T-helper 2 cell (primary cell): ENCODE measurements around the gene PDP2.
A peak's percentile ranks its signal among the peaks of the same experiment; 100 is the strongest.
"Not testable (repeated sequence)": the region's sequence is repeated elsewhere in the genome, so short reads cannot be mapped to it uniquely, and the experiment has no call there.

Experiments
- DNase-seq, 5 experiments: peaks; one replicate each; pipeline versions ENCODE4 v3.0.0 to v3.0.0-alpha.2; 2012 to 2022

PDP2 gene

DNA sequence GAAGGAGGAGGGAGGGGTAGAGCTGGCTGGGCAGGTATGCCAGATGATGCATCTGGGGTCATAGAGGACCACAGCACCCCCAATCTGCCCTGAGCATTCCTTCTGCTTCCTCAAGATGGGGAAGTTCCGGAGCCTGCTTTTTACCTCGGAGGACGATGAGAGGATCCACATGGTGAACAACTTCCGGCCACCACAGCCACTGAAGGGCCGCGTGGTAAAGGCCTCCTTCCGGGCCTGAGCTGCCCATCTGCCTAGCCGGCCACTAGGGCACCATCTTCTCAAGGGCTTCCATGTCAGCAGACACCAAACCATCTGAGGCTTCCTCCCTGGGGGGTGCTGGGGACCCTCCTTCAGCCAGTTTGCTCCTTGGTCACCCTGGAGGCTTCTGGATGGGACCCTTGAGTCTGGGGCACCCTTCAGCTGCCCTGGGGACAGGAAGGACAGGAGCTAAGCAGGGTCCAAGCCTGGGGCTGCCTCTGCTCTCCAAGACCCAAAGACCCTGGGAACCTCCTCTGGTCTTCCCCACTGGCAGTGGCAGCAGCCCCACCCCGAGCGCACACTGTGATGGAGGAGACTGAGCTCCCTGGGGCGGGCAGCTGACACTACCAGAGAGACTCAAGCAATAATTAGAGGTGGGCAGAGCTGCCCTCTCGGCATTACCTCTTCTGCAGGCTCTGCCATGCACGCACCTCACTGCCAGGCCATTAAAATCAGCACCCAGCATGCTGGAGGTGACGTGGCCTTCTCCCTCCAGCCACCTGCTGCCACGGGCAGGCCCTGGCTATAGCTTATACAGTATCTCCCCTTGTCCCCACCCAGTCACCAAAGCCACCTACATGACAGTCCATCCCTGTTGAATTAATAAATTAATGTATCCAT, 26.8 kb upstream of the PDP2 start:
- no peak for DNase-seq

- no peak for DNase-seq
Measured at GRCh38 chr16:66856184-66856730, 24.1 kb upstream of the PDP2 start.

DNA sequence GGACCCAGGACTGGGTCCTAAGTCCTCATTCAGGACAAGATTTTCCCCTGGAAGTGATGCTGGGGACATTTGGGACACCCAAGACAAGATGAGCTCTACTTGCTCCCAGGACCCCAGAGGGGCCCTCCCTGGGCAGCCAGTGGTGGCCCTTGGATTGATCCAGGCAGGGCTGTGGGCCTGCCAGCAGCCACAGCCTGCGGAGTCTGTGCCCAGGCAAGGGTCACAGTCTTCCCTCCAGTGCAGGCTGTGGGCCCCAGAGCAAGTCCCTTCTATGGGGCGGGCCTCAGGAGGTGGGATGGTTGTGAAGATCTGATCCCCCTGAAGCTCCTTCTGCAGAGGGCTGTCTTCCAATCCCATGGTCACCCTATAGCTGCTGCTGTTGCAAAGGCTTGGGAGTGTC, 23.5 kb upstream of the PDP2 start:
- DNase-seq = no peak

DNA sequence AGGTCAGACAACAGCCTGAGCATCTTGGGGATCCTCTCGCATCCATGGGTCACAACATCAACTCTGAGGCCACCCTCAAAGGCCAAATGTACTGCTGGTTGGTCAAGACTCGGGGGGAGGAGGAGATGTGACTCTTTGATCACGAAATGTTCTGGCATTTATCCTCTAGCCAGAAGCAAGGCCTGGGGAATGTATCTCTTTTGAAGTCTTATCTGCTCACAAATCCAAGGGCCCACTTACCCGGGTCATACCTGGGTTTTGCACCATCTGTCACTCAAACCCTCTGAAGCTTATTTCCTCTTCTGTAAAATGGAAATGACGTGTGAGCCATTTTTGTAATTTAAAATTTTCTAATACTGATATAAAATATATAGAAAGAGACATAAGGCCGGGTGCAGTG, 22.9 kb upstream of the PDP2 start:
- DNase-seq = no peak

DNA sequence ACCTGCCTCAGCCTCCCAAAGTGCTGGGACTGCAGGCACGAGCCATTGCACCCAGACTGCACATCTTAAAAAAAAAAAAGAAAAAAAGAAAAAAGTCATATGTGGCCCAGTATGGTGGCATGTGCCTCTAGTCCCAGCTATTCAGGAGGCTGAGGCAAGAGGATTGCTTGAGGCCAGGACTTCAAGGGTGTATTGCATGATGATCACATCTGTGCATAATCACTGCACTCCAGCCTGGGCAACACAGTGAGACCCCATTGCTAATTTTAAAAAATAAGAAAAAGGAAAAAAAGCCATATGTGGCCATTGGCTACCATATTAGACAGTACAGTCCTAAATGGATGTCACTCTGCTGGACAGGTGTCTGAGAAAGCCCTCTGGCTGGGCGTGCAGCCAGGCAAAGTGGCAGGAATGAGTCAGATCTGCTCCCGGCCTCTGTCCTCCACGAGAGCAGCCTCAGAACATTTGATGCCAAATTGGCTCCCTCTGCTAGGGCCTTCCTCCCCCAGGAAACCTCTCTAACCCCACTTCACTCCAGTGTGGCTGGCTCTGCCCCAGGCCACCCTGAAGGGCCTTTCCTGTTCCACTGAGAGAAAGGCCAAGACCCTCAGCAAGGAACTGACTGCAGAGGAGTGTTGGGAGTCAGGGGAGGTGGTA, 21.4 kb upstream of the PDP2 start:
- DNase-seq = no peak

DNA sequence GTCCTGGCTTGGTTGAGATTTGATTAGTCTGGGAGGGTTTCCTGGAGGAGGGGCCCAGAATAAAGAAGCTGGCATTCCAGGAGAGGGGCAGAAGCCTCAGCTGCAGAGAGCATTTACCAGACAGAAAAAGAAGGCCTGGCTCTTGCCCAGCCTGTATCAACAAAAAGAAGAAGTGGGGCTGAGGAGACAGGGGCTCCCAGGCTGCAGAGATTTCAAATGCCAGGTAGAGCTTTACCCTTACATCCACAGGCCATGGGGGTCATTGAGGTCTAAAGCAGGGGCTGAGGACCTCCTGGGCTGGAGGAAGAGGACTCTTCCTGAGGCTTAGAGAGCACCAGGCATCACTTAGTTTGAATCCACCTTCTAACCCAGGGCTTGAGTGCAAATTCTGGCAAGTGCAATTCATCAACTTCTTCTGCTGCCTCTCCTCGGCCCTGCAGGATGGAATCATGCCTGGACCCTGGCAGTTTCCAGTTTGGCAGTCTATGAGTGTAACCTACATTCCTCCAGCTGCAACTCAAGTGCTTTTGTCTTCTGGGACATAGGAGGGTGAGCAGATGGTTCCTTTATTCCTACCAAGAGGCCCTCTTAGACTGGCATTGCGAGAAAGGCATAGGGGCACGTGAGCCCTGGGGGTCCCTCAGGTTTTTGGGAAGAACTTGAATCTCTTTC, 20.8 kb upstream of the PDP2 start:
- no peak for DNase-seq

- DNase-seq = no peak
Measured at GRCh38 chr16:66862023-66862520, 18.2 kb upstream of the PDP2 start.

DNA sequence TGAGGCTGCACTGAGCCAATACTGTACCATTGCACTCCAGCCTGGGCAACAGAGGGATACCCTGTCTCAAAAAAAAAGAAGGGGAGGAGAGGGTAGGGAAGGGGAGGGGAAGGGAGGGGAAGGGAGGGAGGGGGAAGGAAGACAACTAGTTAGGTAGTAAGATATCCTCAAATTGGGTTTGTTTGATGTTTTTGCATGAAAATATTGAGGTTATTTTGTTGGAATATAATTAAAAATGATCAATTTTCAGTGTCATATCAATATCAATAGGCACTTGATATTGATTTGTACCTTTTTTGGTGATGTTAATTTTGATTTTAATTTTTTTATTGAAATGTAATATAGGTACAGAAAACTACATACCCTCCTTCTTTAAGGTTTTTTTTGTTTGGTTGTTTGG, 16.6 kb upstream of the PDP2 start:
- DNase-seq = no peak

GRCh38 chr16:66869424-66869823, 10.9 kb upstream of the PDP2 start:
- no peak for DNase-seq

DNA sequence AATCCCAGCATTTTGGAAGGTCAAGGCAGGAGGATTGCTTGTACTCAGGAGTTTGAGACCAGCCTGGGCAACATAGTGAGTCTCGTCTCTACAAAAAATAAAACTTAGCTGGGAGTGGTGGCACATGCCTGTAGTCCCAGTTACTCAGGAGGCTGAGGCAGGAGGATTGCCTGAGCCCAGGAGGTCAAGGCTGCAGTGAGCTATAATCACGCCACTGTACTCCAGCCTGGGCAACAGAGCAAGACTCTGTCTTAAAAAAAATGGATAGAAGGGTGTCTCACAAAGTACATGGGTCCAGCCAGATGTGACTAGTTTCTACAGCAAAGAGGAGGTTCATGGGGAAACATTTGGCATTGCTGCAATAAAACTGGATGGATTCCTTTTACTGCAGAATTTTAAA, 9.0 kb upstream of the PDP2 start:
- not testable (repeated sequence) for DNase-seq

GRCh38 chr16:66871840-66872239, 8.5 kb upstream of the PDP2 start:
- no peak for DNase-seq

- no peak for DNase-seq
Measured at GRCh38 chr16:66872559-66872942, 7.8 kb upstream of the PDP2 start.

DNA sequence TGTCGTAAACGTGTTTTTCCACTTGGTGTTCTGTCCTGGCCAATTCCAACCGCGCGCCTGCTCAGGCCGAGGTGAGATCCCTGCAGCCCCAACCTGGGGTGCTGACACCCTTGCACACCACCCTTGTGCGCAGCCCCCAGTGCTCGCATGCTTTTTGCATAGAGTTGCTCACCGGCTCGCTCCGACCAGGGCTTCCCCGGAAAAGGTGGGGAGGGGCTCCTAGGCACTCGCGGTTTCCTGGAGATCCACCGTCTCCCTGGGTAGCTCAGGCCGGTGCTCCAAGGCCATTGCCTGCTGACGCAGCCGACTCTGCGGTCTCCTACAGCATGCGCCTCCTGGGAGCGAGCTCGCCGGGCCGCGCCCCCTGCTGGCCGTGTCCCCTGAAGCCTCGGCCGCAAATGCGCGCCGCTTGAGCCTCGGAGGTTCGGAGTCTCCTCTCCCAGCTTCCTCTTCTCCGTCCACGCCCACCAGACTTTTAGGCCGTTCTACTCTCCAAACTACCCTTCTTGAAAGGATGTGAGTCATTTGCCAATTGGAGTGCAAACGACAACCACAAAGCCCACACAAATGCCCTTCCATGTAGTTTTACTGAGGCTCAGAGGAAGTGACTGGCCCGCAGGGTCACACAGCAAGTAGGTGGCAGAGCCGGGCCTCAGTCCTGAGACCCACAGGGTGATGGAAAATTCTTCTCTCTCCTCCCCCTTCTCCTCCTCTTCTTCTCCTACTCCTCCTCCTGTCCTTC, 7.2 kb upstream of the PDP2 start:
- DNase-seq = peak; percentile 69 to 98 (median 83)

GRCh38 chr16:66873685-66874055, 6.6 kb upstream of the PDP2 start:
- DNase-seq = no peak

GRCh38 chr16:66874079-66874775, 6.1 kb upstream of the PDP2 start:
- DNase-seq = peak in 1 of 5 experiments; percentile 72

DNA sequence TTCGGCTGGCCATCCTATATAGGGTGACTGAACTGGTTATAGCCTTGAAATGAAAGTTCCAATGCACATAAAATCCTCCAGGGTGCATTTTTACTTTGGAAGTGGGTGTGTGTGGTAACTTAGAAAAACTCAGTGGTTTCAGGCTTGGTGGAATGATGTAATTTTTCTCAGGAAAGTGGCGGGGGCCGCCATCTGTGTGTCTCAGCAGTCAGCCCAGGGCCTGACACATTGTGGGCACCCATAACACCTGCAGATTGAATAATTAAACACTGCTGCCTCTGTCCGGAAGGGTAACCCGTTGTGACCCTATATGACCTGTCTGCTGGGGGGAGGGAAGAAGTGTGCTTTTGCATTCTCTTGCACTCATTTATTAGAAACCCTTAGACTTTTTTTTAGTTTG, 2.2 kb upstream of the PDP2 start:
- peak in 2 of 5 experiments; percentile 54 to 66 for DNase-seq

- DNase-seq = peak in 1 of 5 experiments; percentile 48
Measured at GRCh38 chr16:66881014-66881417, 701 bp downstream of the PDP2 start.

GRCh38 chr16:66881560-66881959, 1.2 kb downstream of the PDP2 start:
- no peak for DNase-seq

- DNase-seq = no peak
Measured at GRCh38 chr16:66881964-66882508, 1.7 kb downstream of the PDP2 start.

- no peak for DNase-seq
Measured at GRCh38 chr16:66882702-66883101, 2.4 kb downstream of the PDP2 start.

GRCh38 chr16:66885491-66885890, 5.2 kb downstream of the PDP2 start:
- no peak for DNase-seq

- DNase-seq = no peak
Measured at GRCh38 chr16:66886321-66886720, 6.0 kb downstream of the PDP2 start.
